Progenitor cell of endocrine pancreas (in vitro differentiated cells): ENCODE results near the gene IDI1. TPM values are rescaled to one million over a fixed set of nuclear protein-coding genes. Genes with fewer than 3 reads are reported as not detected.

Source experiments
- DNase-seq: peaks from one replicate; pipeline ENCODE4 v3.0.0; 2021; ENCODE audit warnings: low spot score; ENCODE audit not compliant: unreplicated experiment
- H3K27ac Mint-ChIP-seq: 2 replicates; pipeline ENCODE4 v1.8.0; 2021; ENCODE audit warnings: mild to moderate bottlenecking, moderate library complexity, mixed read lengths
- H3K27me3 Mint-ChIP-seq: 2 replicates; pipeline ENCODE4 v1.8.0; 2021; ENCODE audit warnings: mixed read lengths
- H3K36me3 Mint-ChIP-seq: 2 replicates; pipeline ENCODE4 v1.8.0; 2022; ENCODE audit warnings: mixed read lengths; ENCODE audit not compliant: insufficient read depth
- H3K4me1 Mint-ChIP-seq: 2 replicates; pipeline ENCODE4 v1.8.0; 2021; ENCODE audit warnings: low read depth, mixed read lengths
- H3K4me3 Mint-ChIP-seq: 2 replicates; pipeline ENCODE4 v1.8.0; 2021; ENCODE audit warnings: low read depth, mild to moderate bottlenecking, moderate library complexity, mixed read lengths
- H3K9me3 Mint-ChIP-seq: 2 replicates; pipeline ENCODE4 v1.8.0; 2021; ENCODE audit warnings: low read depth, mixed read lengths
- CTCF ChIP-seq: fragments of 200-600 bp; sonication (generic); IDR thresholded peaks from one replicate; pipeline ENCODE4 v1.5.0; 2021; ENCODE audit warnings: antibody characterized with exemption, mild to moderate bottlenecking; ENCODE audit not compliant: unreplicated experiment
- total RNA-seq: library from RNA; stranded (reverse); gene quantifications from 2 replicates; pipeline ENCODE4 v1.2.1, GENCODE V29; 2021

The IDI1 gene
- total RNA-seq, 1 donor from 2014 or later: 46.3 TPM

- H3K27ac Mint-ChIP-seq: no peak overlapping the region
- no peak for DNase-seq
- no peak overlapping the region for H3K4me3 Mint-ChIP-seq
- no peaks in the 10 kb centered on the region for H3K9me3 Mint-ChIP-seq
- H3K27me3 Mint-ChIP-seq: no peaks in the 10 kb centered on the region
- H3K4me1 Mint-ChIP-seq: no peaks in the 10 kb centered on the region
- H3K36me3 Mint-ChIP-seq: peaks cover 32% of the 10 kb centered on the region
- TF ChIP-seq CTCF: no peak
Measured at GRCh38 chr10:995559-995926, 53.4 kb downstream of the IDI1 start.

- no peak for DNase-seq
- Mint-ChIP-seq H3K9me3 (no peaks in the 10 kb centered on the region), H3K4me3 (no peak overlapping the region), H3K4me1 (peaks cover 3% of the 10 kb centered on the region), H3K36me3 (peaks cover 31% of the 10 kb centered on the region), H3K27me3 (no peaks in the 10 kb centered on the region), H3K27ac (no peak overlapping the region)
- TF ChIP-seq CTCF: no peak
Measured at GRCh38 chr10:994836-995558, 53.9 kb downstream of the IDI1 start.

GRCh38 chr10:992871-993270 lies 56.0 kb downstream of the IDI1 start:
- no peak for DNase-seq

GRCh38 chr10:992467-992866 lies 56.5 kb downstream of the IDI1 start:
- no peak overlapping the region for H3K4me3 Mint-ChIP-seq
- peaks cover 21% of the 10 kb centered on the region for H3K36me3 Mint-ChIP-seq
- no peak overlapping the region for H3K27ac Mint-ChIP-seq
- H3K4me1 Mint-ChIP-seq: peaks cover 19% of the 10 kb centered on the region
- no peaks in the 10 kb centered on the region for H3K27me3 Mint-ChIP-seq
- DNase-seq: no peak
- H3K9me3 Mint-ChIP-seq: no peaks in the 10 kb centered on the region
- no peak for TF ChIP-seq CTCF

More at GRCh38 chr10:992871-993270, 56.0 kb downstream of the IDI1 start:
- Mint-ChIP-seq H3K27ac (peak overlapping the region; percentile 71), H3K27me3 (no peaks in the 10 kb centered on the region), H3K36me3 (peaks cover 25% of the 10 kb centered on the region), H3K4me1 (peaks cover 17% of the 10 kb centered on the region), H3K9me3 (no peaks in the 10 kb centered on the region), H3K4me3 (no peak overlapping the region)
- no peak for TF ChIP-seq CTCF

GRCh38 chr10:990808-991207 lies 58.1 kb downstream of the IDI1 start:
- H3K27me3 Mint-ChIP-seq: no peaks in the 10 kb centered on the region
- peaks cover 30% of the 10 kb centered on the region for H3K4me1 Mint-ChIP-seq
- TF ChIP-seq CTCF: no peak
- H3K36me3 Mint-ChIP-seq: peaks cover 13% of the 10 kb centered on the region
- DNase-seq: no peak
- H3K27ac Mint-ChIP-seq: no peak overlapping the region
- H3K9me3 Mint-ChIP-seq: no peaks in the 10 kb centered on the region
- H3K4me3 Mint-ChIP-seq: peak overlapping the region; percentile 25

Other genes with a start within 250 kb of the IDI1 start
- gene LARP4B, start 117.4 kb downstream of the IDI1 start, total RNA-seq: 110 and 114 TPM in 2 replicates
- 53.2 and 57.9 TPM in 2 replicates for gene GTPBP4, start 60.7 kb downstream of the IDI1 start, total RNA-seq
- not detected in 2 replicates for gene IDI2, start 23.3 kb downstream of the IDI1 start, total RNA-seq
- gene WDR37, start 7.3 kb upstream of the IDI1 start, total RNA-seq: 17.4 and 18.7 TPM in 2 replicates